Stomach (tissue), 9 donors: ENCODE results near the gene TOMM5. TPM values are rescaled to one million over a fixed set of nuclear protein-coding genes. Genes with fewer than 3 reads are reported as not detected.

Source experiments
- DNase-seq, 2 donors: peaks; one replicate each; pipeline versions ENCODE4 v3.0.0 to v3.0.0-alpha.2; 2013 to 2019
- H3K27ac ChIP-seq, 5 donors: fragments of 200-600 bp in 4 of 5; sonication (generic) in 4 of 5; one replicate each; pipeline ENCODE4 v1.5.1; 2013 to 2019; ENCODE audit warnings: mild to moderate bottlenecking in 1 of 5, moderate library complexity in 1 of 5
- H3K27me3 ChIP-seq, 3 donors: fragments of 200-600 bp; sonication (generic); one replicate each; pipeline ENCODE4 v1.5.1; 2017 to 2019; ENCODE audit warnings: mixed run types in 1 of 3
- H3K36me3 ChIP-seq, 4 donors: fragments of 200-600 bp; sonication (generic); 1 replicate in 3 of 4; 2 replicates in 1 of 4; pipeline ENCODE4 v1.5.1; 2016 to 2019
- H3K4me1 ChIP-seq, 4 donors: fragments of 200-600 bp; sonication (generic); one replicate each; pipeline ENCODE4 v1.5.1; 2016 to 2019
- H3K4me3 ChIP-seq, 4 donors: fragments of 200-600 bp; sonication (generic) in 3 of 4; one replicate each; pipeline ENCODE4 v1.5.1; 2016 to 2019; ENCODE audit warnings: mild to moderate bottlenecking in 1 of 4
- H3K9me3 ChIP-seq, 4 donors: fragments of 200-600 bp; sonication (generic); one replicate each; pipeline ENCODE4 v1.5.1; 2016 to 2019
- EP300 ChIP-seq: sonication (generic); formaldehyde crosslinking; IDR thresholded peaks from one replicate; pipeline ENCODE4 v1.6.1; 2017; ENCODE audit warnings: antibody characterized with exemption
- POLR2A ChIP-seq, 4 donors: fragments of 450-650 bp; IDR thresholded peaks; one replicate each; pipeline ENCODE4 v1.6.1; 2016; ENCODE audit warnings: antibody characterized with exemption in 4 of 4, control low read depth in 2 of 4, mild to moderate bottlenecking in 1 of 4, moderate library complexity in 1 of 4
- POLR2AphosphoS5 ChIP-seq, 3 donors: sonication (generic); formaldehyde crosslinking; IDR thresholded peaks; one replicate each; pipeline ENCODE4 v1.6.1; 2016; ENCODE audit warnings: antibody characterized with exemption in 3 of 3
- WGBS, 5 donors: extraction: QIAGEN DNeasy Blood & Tissue Kit in 3 of 5; methylation state at CpG; one replicate each; pipeline versions ENCODE4 v1.1.5 to v1.1.7; 2013 to 2018; 5-methylcytosine and 5-hydroxymethylcytosine counted together
- intact Hi-C: fragments of 100-400 bp; cut with DNase I; formaldehyde crosslinking; loops from one replicate; pipeline ENCODE4 v1.15.1; 2023; ENCODE audit warnings: low total_unique reads
- polyA plus RNA-seq, 3 donors: library from polyadenylated mRNA; stranded (reverse); fragments of 200-250 nt; gene quantifications; one replicate each; pipeline ENCODE4 v1.2.3, GENCODE V29; 2013
- total RNA-seq, 5 donors: library from RNA; depleted of rRNA; stranded (reverse); fragments of >200 nt; gene quantifications; one replicate each; pipeline versions ENCODE4 v1.1.0 to v1.2.3, GENCODE V29; 2014 to 2016
- TF ChIP-seq, protein P1 (sequence below), 7 experiments: fragments of 450-650 bp in 4 of 7; fragments of 200-600 bp in 3 of 7; sonication (generic) in 3 of 7; IDR thresholded peaks; one replicate each; pipeline ENCODE4 v1.5.1; 2016 to 2019; ENCODE audit warnings: antibody characterized with exemption in 7 of 7, control low read depth in 2 of 7, mild to moderate bottlenecking in 1 of 7
- donor health status: healthy with polysubstance abuse.
- donor health status: Bipolar disorder and iron deficiency.
- donor health status: healthy.

The TOMM5 gene
- total and polyA plus RNA-seq, 8 donors = 29.3 to 173 (median 113) TPM

- no peak for DNase-seq
- Histone ChIP-seq H3K4me3 (no peak overlapping the region), H3K27me3 (no peaks in the 10 kb centered on the region), H3K4me1 (peaks cover 0 to 11% (median 7%) of the 10 kb centered on the region in 4 donors), H3K36me3 (peaks cover 4 to 35% (median 22%) of the 10 kb centered on the region in 4 donors), H3K9me3 (no peaks in the 10 kb centered on the region), H3K27ac (no peak overlapping the region)
- TF ChIP-seq, protein P1, sequence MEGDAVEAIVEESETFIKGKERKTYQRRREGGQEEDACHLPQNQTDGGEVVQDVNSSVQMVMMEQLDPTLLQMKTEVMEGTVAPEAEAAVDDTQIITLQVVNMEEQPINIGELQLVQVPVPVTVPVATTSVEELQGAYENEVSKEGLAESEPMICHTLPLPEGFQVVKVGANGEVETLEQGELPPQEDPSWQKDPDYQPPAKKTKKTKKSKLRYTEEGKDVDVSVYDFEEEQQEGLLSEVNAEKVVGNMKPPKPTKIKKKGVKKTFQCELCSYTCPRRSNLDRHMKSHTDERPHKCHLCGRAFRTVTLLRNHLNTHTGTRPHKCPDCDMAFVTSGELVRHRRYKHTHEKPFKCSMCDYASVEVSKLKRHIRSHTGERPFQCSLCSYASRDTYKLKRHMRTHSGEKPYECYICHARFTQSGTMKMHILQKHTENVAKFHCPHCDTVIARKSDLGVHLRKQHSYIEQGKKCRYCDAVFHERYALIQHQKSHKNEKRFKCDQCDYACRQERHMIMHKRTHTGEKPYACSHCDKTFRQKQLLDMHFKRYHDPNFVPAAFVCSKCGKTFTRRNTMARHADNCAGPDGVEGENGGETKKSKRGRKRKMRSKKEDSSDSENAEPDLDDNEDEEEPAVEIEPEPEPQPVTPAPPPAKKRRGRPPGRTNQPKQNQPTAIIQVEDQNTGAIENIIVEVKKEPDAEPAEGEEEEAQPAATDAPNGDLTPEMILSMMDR (IDR thresholded peaks at IDR 0.05) = no peak
- TF ChIP-seq EP300 (no peak), POLR2AphosphoS5 (IDR thresholded peaks at IDR 0.05) (no peak), POLR2A (IDR thresholded peaks at IDR 0.05) (no peak)
- WGBS, 5 donors = 41 to 86% (median 48%) methylated on average over 1 of the region's 1 CpG
- intact Hi-C loops = no loop called here
Observed at GRCh38 chr9:37542895-37543294, 49.5 kb downstream of the TOMM5 start.

DNA sequence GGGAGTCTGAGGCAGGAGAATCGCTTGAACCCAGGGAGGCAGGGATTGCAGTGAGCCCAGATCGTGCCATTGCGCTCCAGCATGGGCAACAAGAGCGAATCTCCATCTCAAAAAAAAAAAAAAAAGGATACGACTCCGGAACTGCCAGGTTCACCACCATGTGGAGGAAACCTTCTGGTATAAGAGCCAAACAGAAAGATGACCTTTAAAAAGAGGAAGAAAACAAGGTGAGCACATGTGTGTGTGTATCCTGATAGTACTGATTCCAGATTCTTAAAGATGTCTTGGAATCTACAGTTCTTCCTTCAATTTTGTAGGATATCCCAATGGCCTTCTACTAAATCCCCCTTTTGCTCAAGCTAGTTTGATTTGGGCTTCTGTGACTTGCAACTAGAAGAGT lies 49.9 kb downstream of the TOMM5 start:
- Histone ChIP-seq H3K27me3 (no peaks in the 10 kb centered on the region), H3K27ac (no peak overlapping the region), H3K4me3 (no peak overlapping the region), H3K36me3 (peaks cover 5 to 39% (median 26%) of the 10 kb centered on the region in 4 donors), H3K4me1 (peaks cover 0 to 11% (median 7%) of the 10 kb centered on the region in 4 donors), H3K9me3 (no peaks in the 10 kb centered on the region)
- WGBS, 5 donors = 94 to 97% (median 96%) methylated on average over 6 of the region's 6 CpGs
- intact Hi-C loops = no loop called here
- TF ChIP-seq, protein P1 (IDR thresholded peaks at IDR 0.05) = no peak
- TF ChIP-seq EP300 (no peak), POLR2AphosphoS5 (IDR thresholded peaks at IDR 0.05) (no peak), POLR2A (IDR thresholded peaks at IDR 0.05) (no peak)
- DNase-seq = no peak

- H3K27ac ChIP-seq = no peak overlapping the region
- intact Hi-C loops = no loop called here
- no peak for TF ChIP-seq EP300
- TF ChIP-seq POLR2AphosphoS5 (IDR thresholded peaks at IDR 0.05) = no peak
- TF ChIP-seq, protein P1 (IDR thresholded peaks at IDR 0.05) = no peak
- TF ChIP-seq POLR2A (IDR thresholded peaks at IDR 0.05) = no peak
- peaks cover 0 to 11% (median 7%) of the 10 kb centered on the region in 4 donors for H3K4me1 ChIP-seq
- H3K9me3 ChIP-seq = no peaks in the 10 kb centered on the region
- WGBS, 5 donors = 96 to 99% (median 99%) methylated on average over 4 to 8 of the region's 8 CpGs
- no peak for DNase-seq
- no peak overlapping the region for H3K4me3 ChIP-seq
- H3K27me3 ChIP-seq = no peaks in the 10 kb centered on the region
- H3K36me3 ChIP-seq = peaks cover 13 to 49% (median 36%) of the 10 kb centered on the region in 4 donors
Observed at GRCh38 chr9:37541465-37541864, 50.9 kb downstream of the TOMM5 start.

DNA sequence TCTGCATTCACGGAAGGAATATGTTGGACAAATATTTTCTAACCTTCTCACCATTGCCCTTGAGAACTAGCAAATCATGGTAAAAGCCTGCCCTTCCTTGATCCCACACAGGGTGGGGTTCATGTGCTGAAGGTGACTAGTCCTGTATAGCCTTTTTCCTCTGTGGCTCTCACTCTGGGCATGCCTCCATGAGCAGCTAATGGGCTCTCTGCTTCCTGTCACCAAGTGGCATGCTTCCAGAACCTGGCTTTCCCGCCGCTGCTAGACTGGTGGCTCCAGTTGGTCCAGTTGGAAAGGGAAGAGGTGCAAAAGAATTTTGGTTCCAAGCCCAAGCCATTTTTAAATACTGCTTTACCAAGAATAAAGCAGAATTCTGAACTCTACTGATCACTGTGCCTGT lies 51.8 kb downstream of the TOMM5 start:
- WGBS, 5 donors = 33 to 53% (median 47%) methylated on average over 3 of the region's 3 CpGs
- no peak for TF ChIP-seq POLR2A (IDR thresholded peaks at IDR 0.05)
- peak in 1 of 3 donors; percentile 12 for TF ChIP-seq POLR2AphosphoS5 (IDR thresholded peaks at IDR 0.05)
- no peak for TF ChIP-seq EP300
- TF ChIP-seq, protein P1 (IDR thresholded peaks at IDR 0.05) = no peak
- Histone ChIP-seq H3K9me3 (no peaks in the 10 kb centered on the region), H3K4me1 (peaks cover 0 to 11% (median 7%) of the 10 kb centered on the region in 4 donors), H3K4me3 (no peak overlapping the region), H3K27ac (no peak overlapping the region), H3K36me3 (peaks cover 13 to 58% (median 44%) of the 10 kb centered on the region in 4 donors), H3K27me3 (no peaks in the 10 kb centered on the region)
- intact Hi-C loops = no loop called here
- DNase-seq = peak; percentile 31 to 65
